CD14-positive monocyte (primary cell): ENCODE results near the gene DTNB. TPM values are rescaled to one million over a fixed set of nuclear protein-coding genes. Genes with fewer than 3 reads are reported as not detected.
A peak's percentile ranks its signal among the peaks of the same experiment; 100 is the strongest.

Experiments
- DNase-seq, 3 donors: peaks; one replicate each; pipeline ENCODE4 v3.0.0-alpha.2; 2011 to 2022
- H2AFZ ChIP-seq: 2 replicates; pipeline ENCODE4 v1.6.0; 2012; ENCODE audit warnings: mild to moderate bottlenecking, low read depth, low read length, inconsistent platforms; ENCODE audit not compliant: insufficient read depth, poor library complexity, severe bottlenecking
- H3K27ac ChIP-seq, 2 donors: 1 replicate in 1 of 2; 2 replicates in 1 of 2; pipeline ENCODE4 v1.5.1; 2012 to 2013; ENCODE audit warnings: low read length in 2 of 2, control low read depth in 1 of 2, inconsistent platforms in 1 of 2, low read depth in 1 of 2, mild to moderate bottlenecking in 1 of 2
- H3K27me3 ChIP-seq, 2 donors: one replicate each; pipeline versions ENCODE4 v1.6.0 to v1.6.1; 2011 to 2013; ENCODE audit warnings: low read length in 2 of 2; ENCODE audit not compliant: control insufficient read depth in 2 of 2, insufficient read depth in 2 of 2
- H3K36me3 ChIP-seq, 2 donors: replicated peaks in 1 of 2; 1 replicate in 1 of 2; 2 replicates in 1 of 2; pipeline versions ENCODE4 v1.5.1 to v1.6.1; 2012 to 2013; ENCODE audit warnings: low read length in 2 of 2, control low read depth in 1 of 2, inconsistent platforms in 1 of 2, mild to moderate bottlenecking in 1 of 2; ENCODE audit not compliant: insufficient read depth in 2 of 2, control insufficient read depth in 1 of 2
- H3K4me1 ChIP-seq, 2 donors: 1 replicate in 1 of 2; 2 replicates in 1 of 2; pipeline versions ENCODE4 v1.5.1 to v1.6.1; 2012 to 2013; ENCODE audit warnings: low read length in 2 of 2, control low read depth in 1 of 2, inconsistent platforms in 1 of 2, mild to moderate bottlenecking in 1 of 2, moderate library complexity in 1 of 2; ENCODE audit not compliant: insufficient read depth in 2 of 2, control insufficient read depth in 1 of 2
- H3K4me2 ChIP-seq: replicated peaks from 2 replicates; pipeline ENCODE3; 2012; ENCODE audit warnings: low read length, moderate library complexity, mild to moderate bottlenecking; ENCODE audit not compliant: poor library complexity, severe bottlenecking; ENCODE audit errors: extremely low read depth
- H3K4me3 ChIP-seq, 3 experiments: fragments of 200-600 bp in 1 of 3; sonication (generic) in 1 of 3; replicated peaks in 1 of 3; 1 replicate in 2 of 3; 2 replicates in 1 of 3; pipeline ENCODE4 v1.5.1; 2011 to 2013; ENCODE audit warnings: low read length in 3 of 3, mild to moderate bottlenecking in 3 of 3, control low read depth in 2 of 3, low read depth in 2 of 3, inconsistent platforms in 1 of 3, moderate library complexity in 1 of 3
- H3K79me2 ChIP-seq: 2 replicates; pipeline ENCODE4 v1.6.0; 2012; ENCODE audit warnings: mild to moderate bottlenecking, control low read depth, inconsistent platforms, low read length, moderate library complexity; ENCODE audit not compliant: insufficient read depth
- H3K9ac ChIP-seq: 2 replicates; pipeline ENCODE4 v1.6.0; 2017; ENCODE audit warnings: low read length, mild to moderate bottlenecking; ENCODE audit not compliant: insufficient read depth, poor library complexity, severe bottlenecking
- H3K9me3 ChIP-seq, 2 donors: replicated peaks in 1 of 2; 1 replicate in 1 of 2; 2 replicates in 1 of 2; pipeline versions ENCODE4 v1.5.1 to v1.6.1; 2012 to 2013; ENCODE audit warnings: low read length in 2 of 2, control low read depth in 1 of 2; ENCODE audit not compliant: control insufficient read depth in 1 of 2, insufficient read depth in 1 of 2
- H4K20me1 ChIP-seq: 2 replicates; pipeline ENCODE4 v1.6.0; 2012; ENCODE audit warnings: mild to moderate bottlenecking, low read length, control low read depth, moderate library complexity; ENCODE audit not compliant: insufficient read depth
- H3K27ac Mint-ChIP-seq, 7 donors: one replicate each; pipeline ENCODE4 v1.8.0; 2020; ENCODE audit warnings: mild to moderate bottlenecking in 7 of 7, mixed read lengths in 7 of 7, moderate library complexity in 6 of 7, inconsistent platforms in 2 of 7
- H3K27me3 Mint-ChIP-seq, 3 donors: one replicate each; pipeline ENCODE4 v1.8.0; 2021 to 2022; ENCODE audit warnings: low read depth in 3 of 3, mild to moderate bottlenecking in 3 of 3, mixed read lengths in 3 of 3, moderate library complexity in 3 of 3, inconsistent platforms in 1 of 3
- H3K36me3 Mint-ChIP-seq, 2 donors: one replicate each; pipeline ENCODE4 v1.8.0; 2020; ENCODE audit warnings: mixed read lengths in 2 of 2, inconsistent platforms in 1 of 2, mild to moderate bottlenecking in 1 of 2
- H3K4me1 Mint-ChIP-seq: one replicate; pipeline ENCODE4 v1.8.0; 2020; ENCODE audit warnings: mild to moderate bottlenecking, mixed read lengths
- H3K4me3 Mint-ChIP-seq, 2 donors: one replicate each; pipeline ENCODE4 v1.8.0; 2020; ENCODE audit warnings: mild to moderate bottlenecking in 2 of 2, mixed read lengths in 2 of 2, moderate library complexity in 1 of 2
- H3K9me3 Mint-ChIP-seq, 7 donors: one replicate each; pipeline ENCODE4 v1.8.0; 2020 to 2022; ENCODE audit warnings: mixed read lengths in 7 of 7, mild to moderate bottlenecking in 6 of 7, moderate library complexity in 6 of 7, inconsistent platforms in 2 of 7
- CTCF ChIP-seq: fragments of 200-600 bp; IDR thresholded peaks from one replicate; pipeline ENCODE4 v1.8.0; 2022; ENCODE audit warnings: antibody characterized with exemption, mild to moderate bottlenecking
- WGBS: methylation state at CpG from one replicate; pipeline ENCODE4 v1.1.5; 2013; ENCODE audit warnings: missing lambda C conversion rate; ENCODE audit not compliant: insufficient coverage; 5-methylcytosine and 5-hydroxymethylcytosine counted together
- intact Hi-C, 2 donors: fragments of 100-400 bp; cut with micrococcal nuclease; formaldehyde crosslinking; loops; one replicate each; pipeline versions ENCODE4 v1.15.0 to v1.15.1; 2023
- polyA plus RNA-seq, 3 donors: library from polyadenylated mRNA; depleted of rRNA in 1 of 3; unstranded in 2 of 3; stranded (reverse) in 1 of 3; fragments of 300-500 nt in 2 of 3; fragments of >200 nt in 1 of 3; fragmentation: Illumina TruSeq in 2 of 3; gene quantifications; 1 replicate in 2 of 3; 2 replicates in 1 of 3; pipeline ENCODE4 v1.2.3, GENCODE V29; 2012 to 2021

Gene DTNB
- polyA plus RNA-seq, 3 donors: 3.0 to 4.2 (median 3.3) TPM

- Histone ChIP-seq H2AFZ (no peak overlapping the region), H3K4me2 (no peak overlapping the region), H4K20me1 (no peaks in the 10 kb centered on the region), H3K79me2 (no peaks in the 10 kb centered on the region), H3K27me3 (no peaks in the 10 kb centered on the region), H3K4me3 (no peak overlapping the region), H3K4me1 (peaks cover 33 to 34% of the 10 kb centered on the region in 2 donors), H3K27ac (peak overlapping the region; percentile 21 to 62), H3K9me3 (no peaks in the 10 kb centered on the region), H3K36me3 (no peaks in the 10 kb centered on the region), H3K9ac (no peak overlapping the region)
- peaks cover 3 to 9% (median 6%) of the 10 kb centered on the region in 7 donors for H3K9me3 Mint-ChIP-seq
- peaks cover 0 to 4% (median 0%) of the 10 kb centered on the region in 3 donors for H3K27me3 Mint-ChIP-seq
- WGBS: 90% methylated on average over 2 of the region's 13 CpGs
- peak overlapping the region in 5 of 7 donors; percentile 0 to 87 (median 26) for H3K27ac Mint-ChIP-seq
- H3K4me1 Mint-ChIP-seq: peaks cover 37% of the 10 kb centered on the region
- H3K4me3 Mint-ChIP-seq: no peak overlapping the region
- TF ChIP-seq CTCF: no peak
- DNase-seq: no peak
- intact Hi-C loops: no loop called here
- H3K36me3 Mint-ChIP-seq: peaks cover 0 to 5% of the 10 kb centered on the region in 2 donors
These were observed 254.3 kb downstream of the DTNB start for GRCh38 chr2:25418944-25419677.

- H3K27ac Mint-ChIP-seq: peak overlapping the region in 1 of 7 donors; percentile 4
- H3K9me3 ChIP-seq: no peaks in the 10 kb centered on the region
- H3K36me3 Mint-ChIP-seq: peaks cover 0 to 5% of the 10 kb centered on the region in 2 donors
- no peaks in the 10 kb centered on the region for H3K27me3 ChIP-seq
- DNase-seq: no peak
- no peaks in the 10 kb centered on the region for H3K79me2 ChIP-seq
- H2AFZ ChIP-seq: no peak overlapping the region
- H3K27me3 Mint-ChIP-seq: peaks cover 0 to 4% (median 0%) of the 10 kb centered on the region in 3 donors
- H3K4me3 ChIP-seq: no peak overlapping the region
- peaks cover 37% of the 10 kb centered on the region for H3K4me1 Mint-ChIP-seq
- peaks cover 3 to 9% (median 7%) of the 10 kb centered on the region in 7 donors for H3K9me3 Mint-ChIP-seq
- WGBS: 100% methylated on average over 1 of the region's 6 CpGs
- peaks cover 33 to 34% of the 10 kb centered on the region in 2 donors for H3K4me1 ChIP-seq
- intact Hi-C loops: no loop called here
- H3K36me3 ChIP-seq: no peaks in the 10 kb centered on the region
- H3K27ac ChIP-seq: no peak overlapping the region
- no peaks in the 10 kb centered on the region for H4K20me1 ChIP-seq
- no peak for TF ChIP-seq CTCF
- no peak overlapping the region for H3K4me2 ChIP-seq
- H3K9ac ChIP-seq: no peak overlapping the region
- no peak overlapping the region for H3K4me3 Mint-ChIP-seq
These were observed 255.5 kb downstream of the DTNB start for GRCh38 chr2:25417715-25418369.
